ENCODE data around the gene CEACAM21.
A peak's percentile ranks its signal among the peaks of the same experiment; 100 is the strongest.

The CEACAM21 gene

GRCh38 chr19:41541990-41542584 is 33.9 kb upstream of the CEACAM21 start:
- H3K27me3 ChIP-seq (ENCODE audit: low read depth, low read length): no peaks in the 10 kb centered on the region
- H3K4me1 ChIP-seq (ENCODE audit: low read length): peaks cover 45% of the 10 kb centered on the region
- TF ChIP-seq, protein P1, sequence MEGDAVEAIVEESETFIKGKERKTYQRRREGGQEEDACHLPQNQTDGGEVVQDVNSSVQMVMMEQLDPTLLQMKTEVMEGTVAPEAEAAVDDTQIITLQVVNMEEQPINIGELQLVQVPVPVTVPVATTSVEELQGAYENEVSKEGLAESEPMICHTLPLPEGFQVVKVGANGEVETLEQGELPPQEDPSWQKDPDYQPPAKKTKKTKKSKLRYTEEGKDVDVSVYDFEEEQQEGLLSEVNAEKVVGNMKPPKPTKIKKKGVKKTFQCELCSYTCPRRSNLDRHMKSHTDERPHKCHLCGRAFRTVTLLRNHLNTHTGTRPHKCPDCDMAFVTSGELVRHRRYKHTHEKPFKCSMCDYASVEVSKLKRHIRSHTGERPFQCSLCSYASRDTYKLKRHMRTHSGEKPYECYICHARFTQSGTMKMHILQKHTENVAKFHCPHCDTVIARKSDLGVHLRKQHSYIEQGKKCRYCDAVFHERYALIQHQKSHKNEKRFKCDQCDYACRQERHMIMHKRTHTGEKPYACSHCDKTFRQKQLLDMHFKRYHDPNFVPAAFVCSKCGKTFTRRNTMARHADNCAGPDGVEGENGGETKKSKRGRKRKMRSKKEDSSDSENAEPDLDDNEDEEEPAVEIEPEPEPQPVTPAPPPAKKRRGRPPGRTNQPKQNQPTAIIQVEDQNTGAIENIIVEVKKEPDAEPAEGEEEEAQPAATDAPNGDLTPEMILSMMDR (IDR thresholded peaks at IDR 0.05; ENCODE audit: low read depth, low read length): peak; percentile 69
- TF ChIP-seq EZH2phosphoT487 (IDR thresholded peaks at IDR 0.05; ENCODE audit: low read depth): no peak
- H3K9ac ChIP-seq (ENCODE audit: low read length): no peak overlapping the region
- no peaks in the 10 kb centered on the region for H3K36me3 ChIP-seq (replicated peaks; ENCODE audit: low read depth, low read length)
- H3K9me3 ChIP-seq (ENCODE audit: insufficient read depth, low read length): no peaks in the 10 kb centered on the region
- H3K4me2 ChIP-seq (ENCODE audit: low read length): peak overlapping the region; percentile 52
- H2AFZ ChIP-seq (ENCODE audit: low read depth, low read length): peak overlapping the region; percentile 84
- H3K79me2 ChIP-seq (ENCODE audit: low read length): no peaks in the 10 kb centered on the region
- H3K4me3 ChIP-seq (ENCODE audit: low read length): peak overlapping the region; percentile 20; the same call in 1 of the 2 replicates
- no peaks in the 10 kb centered on the region for H4K20me1 ChIP-seq (ENCODE audit: insufficient read depth, low read length)
- H3K27ac ChIP-seq (ENCODE audit: low read length): no peak overlapping the region

GRCh38 chr19:41542622-41543021 is 33.3 kb upstream of the CEACAM21 start:
- Histone ChIP-seq H3K27me3 (ENCODE audit: low read depth, low read length) (no peaks in the 10 kb centered on the region), H3K79me2 (ENCODE audit: low read length) (no peaks in the 10 kb centered on the region), H4K20me1 (ENCODE audit: insufficient read depth, low read length) (no peaks in the 10 kb centered on the region), H3K4me1 (ENCODE audit: low read length) (peaks cover 40% of the 10 kb centered on the region), H3K9ac (ENCODE audit: low read length) (no peak overlapping the region), H3K27ac (ENCODE audit: low read length) (no peak overlapping the region), H3K4me2 (ENCODE audit: low read length) (peak overlapping the region; percentile 52), H3K36me3 (replicated peaks; ENCODE audit: low read depth, low read length) (no peaks in the 10 kb centered on the region), H3K4me3 (ENCODE audit: low read length) (no peak overlapping the region), H2AFZ (ENCODE audit: low read depth, low read length) (peak overlapping the region; percentile 84), H3K9me3 (ENCODE audit: insufficient read depth, low read length) (no peaks in the 10 kb centered on the region)
- TF ChIP-seq EZH2phosphoT487 (IDR thresholded peaks at IDR 0.05; ENCODE audit: low read depth): no peak
- TF ChIP-seq, protein P1 (IDR thresholded peaks at IDR 0.05; ENCODE audit: low read depth, low read length): no peak

GRCh38 chr19:41543582-41543981 is 32.4 kb upstream of the CEACAM21 start:
- Histone ChIP-seq H3K4me1 (ENCODE audit: low read length) (peaks cover 37% of the 10 kb centered on the region), H3K27me3 (ENCODE audit: low read depth, low read length) (no peaks in the 10 kb centered on the region), H3K27ac (ENCODE audit: low read length) (no peak overlapping the region), H3K9ac (ENCODE audit: low read length) (no peak overlapping the region), H3K4me2 (ENCODE audit: low read length) (peak overlapping the region; percentile 10; the same call in 1 of the 2 replicates), H3K9me3 (ENCODE audit: insufficient read depth, low read length) (no peaks in the 10 kb centered on the region), H4K20me1 (ENCODE audit: insufficient read depth, low read length) (no peaks in the 10 kb centered on the region), H3K36me3 (replicated peaks; ENCODE audit: low read depth, low read length) (no peaks in the 10 kb centered on the region), H3K4me3 (ENCODE audit: low read length) (no peak overlapping the region), H3K79me2 (ENCODE audit: low read length) (no peaks in the 10 kb centered on the region), H2AFZ (ENCODE audit: low read depth, low read length) (no peak overlapping the region)
- TF ChIP-seq EZH2phosphoT487 (IDR thresholded peaks at IDR 0.05; ENCODE audit: low read depth): no peak

- H2AFZ ChIP-seq (ENCODE audit: low read depth, low read length): peak overlapping the region; percentile 93
These were observed 30.4 kb upstream of the CEACAM21 start for GRCh38 chr19:41545547-41545946.

More at GRCh38 chr19:41545547-41545946, 30.4 kb upstream of the CEACAM21 start:
- Histone ChIP-seq H3K4me3 (ENCODE audit: low read length) (no peak overlapping the region; the same call in 1 of the 2 replicates), H3K27me3 (ENCODE audit: low read depth, low read length) (no peaks in the 10 kb centered on the region), H4K20me1 (ENCODE audit: insufficient read depth, low read length) (no peaks in the 10 kb centered on the region), H3K9ac (ENCODE audit: low read length) (no peak overlapping the region), H3K27ac (ENCODE audit: low read length) (no peak overlapping the region), H3K36me3 (replicated peaks; ENCODE audit: low read depth, low read length) (no peaks in the 10 kb centered on the region), H3K4me2 (ENCODE audit: low read length) (peak overlapping the region; percentile 61), H3K4me1 (ENCODE audit: low read length) (peaks cover 47% of the 10 kb centered on the region), H3K79me2 (ENCODE audit: low read length) (no peaks in the 10 kb centered on the region), H3K9me3 (ENCODE audit: insufficient read depth, low read length) (no peaks in the 10 kb centered on the region)
- TF ChIP-seq EZH2phosphoT487 (IDR thresholded peaks at IDR 0.05; ENCODE audit: low read depth): no peak
- TF ChIP-seq, protein P1 (IDR thresholded peaks at IDR 0.05; ENCODE audit: low read depth, low read length): no peak
